Pancreas (tissue), 10 donors: ENCODE measurements around the gene VSTM5. TPM values are rescaled to one million over a fixed set of nuclear protein-coding genes. Genes with fewer than 3 reads are reported as not detected.
A peak's percentile ranks its signal among the peaks of the same experiment; 100 is the strongest.

Experiments
- ATAC-seq, 4 donors: fragments of 200-7000 bp; cut with Tn5 transposase; one replicate each; pipeline versions ENCODE4 v1.8.0 to v1.9.1; 2020; ENCODE audit warnings: mild to moderate bottlenecking in 4 of 4, moderate library complexity in 4 of 4
- DNase-seq, 6 donors: peaks; one replicate each; pipeline ENCODE4 v3.0.0-alpha.2; 2020
- FAIRE-seq: peaks from 2 replicates; lab custom pipeline; 2012; peaks lifted over from hg19 to GRCh38; lab: Jason Lieb, UNC
- H3K27ac ChIP-seq, 4 donors: fragments of 200-600 bp; sonication (generic); 1 replicate in 3 of 4; 2 replicates in 1 of 4; pipeline versions ENCODE4 v1.5.0 to v1.8.0; 2020
- H3K27me3 ChIP-seq, 4 donors: fragments of 200-600 bp; one replicate each; pipeline ENCODE4 v1.8.0; 2021
- H3K36me3 ChIP-seq, 3 donors: fragments of 200-600 bp; sonication (generic) in 1 of 3; one replicate each; pipeline versions ENCODE4 v1.5.0 to v1.8.0; 2020 to 2021
- H3K4me1 ChIP-seq, 3 donors: fragments of 200-600 bp; one replicate each; pipeline ENCODE4 v1.8.0; 2021
- H3K4me3 ChIP-seq, 4 donors: fragments of 200-600 bp; sonication (generic) in 2 of 4; one replicate each; pipeline versions ENCODE4 v1.5.0 to v1.8.0; 2020 to 2021
- H3K9me3 ChIP-seq, 4 donors: fragments of 200-600 bp; one replicate each; pipeline ENCODE4 v1.8.0; 2021
- WGBS, 2 donors: extraction: QIAGEN DNeasy Blood & Tissue Kit; methylation state at CpG; one replicate each; pipeline ENCODE4 v1.1.7; 2013; 5-methylcytosine and 5-hydroxymethylcytosine counted together
- intact Hi-C, 3 donors: fragments of 100-400 bp; cut with DNase I; formaldehyde crosslinking; loops; one replicate each; pipeline versions ENCODE4 v1.11.1 to v1.14.2; 2022
- polyA plus RNA-seq, 2 donors: library from polyadenylated mRNA; stranded (reverse); fragments of 200-250 nt; gene quantifications; one replicate each; pipeline ENCODE4 v1.2.3, GENCODE V29; 2013
- total RNA-seq, 6 donors: library from RNA; stranded (reverse); fragmentation: NEBNext Ultra II Directional in 4 of 6; extraction: Animal tissue kit (Norgen Biotek cat#: 25700) in 4 of 6; gene quantifications; one replicate each; pipeline versions ENCODE4 v1.2.1 to v1.2.4, GENCODE V29; 2021 to 2023
- TF ChIP-seq, protein P1 (sequence below), 4 donors: fragments of 200-600 bp; sonication (generic) in 3 of 4; IDR thresholded peaks; one replicate each; pipeline versions ENCODE4 v1.5.0 to v1.8.0; 2021; ENCODE audit warnings: antibody characterized with exemption in 4 of 4
- donor health status: healthy with polysubstance abuse.
- donor health status: DM: no; HTN: no; CAD: no; lungs with moderate emphysema.
- donor health status: DM: no; HTN: no; CAD: no.
- donor health status: control.
- donor health status: control.
- donor health status: Bipolar disorder and iron deficiency.
- donor health status: DM: yes; HTN: yes; CAD: no.
- donor health status: DM: no; HTN: no; CAD: no.
- donor health status: DM: no; HTN: no; CAD: no.
- donor health status: DM: yes; HTN: yes; CAD: no.

Gene VSTM5
- total and polyA plus RNA-seq, 8 donors = 0.18 to 0.31 (median 0.25) TPM

DNA sequence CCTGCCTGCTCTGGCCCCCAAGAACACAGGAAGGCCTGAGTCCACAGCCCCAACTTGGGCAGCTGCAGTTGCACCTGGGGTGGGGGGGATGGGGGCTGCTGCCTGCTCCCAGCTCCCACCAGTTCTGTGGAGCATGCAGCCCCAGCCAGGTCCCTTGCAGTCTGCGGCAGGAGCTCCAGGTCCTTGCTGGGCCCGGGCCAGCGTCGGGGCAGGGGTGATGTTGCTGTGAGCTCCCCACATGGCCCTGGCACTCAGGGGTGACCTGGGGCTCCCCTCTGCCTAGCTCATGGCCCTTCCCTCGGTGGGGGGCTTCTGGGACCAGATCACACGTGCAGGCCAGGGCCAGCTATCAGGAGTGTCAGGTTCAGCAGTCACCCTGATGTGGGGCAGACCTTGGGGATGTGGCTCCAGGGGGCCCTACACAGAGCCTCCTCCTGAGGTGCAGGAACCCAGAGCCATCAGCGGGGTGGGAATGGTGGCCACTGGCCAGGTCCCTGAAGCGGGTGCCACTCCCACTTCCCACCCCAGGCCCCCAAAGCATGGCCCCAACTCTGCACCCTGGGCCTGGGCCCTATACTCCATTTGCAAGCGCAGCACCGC is 76.7 kb downstream of the VSTM5 start:
- no peak for ATAC-seq
- Histone ChIP-seq H3K27me3 (no peaks in the 10 kb centered on the region), H3K4me1 (no peaks in the 10 kb centered on the region), H3K36me3 (no peaks in the 10 kb centered on the region), H3K27ac (no peak overlapping the region), H3K9me3 (no peaks in the 10 kb centered on the region), H3K4me3 (no peak overlapping the region)
- no peak for FAIRE-seq
- DNase-seq = peak in 1 of 6 donors; percentile 64
- intact Hi-C loops = no loop called here
- 87 to 91% methylated on average over 8 to 10 of the region's 10 CpGs for WGBS, 2 donors
- TF ChIP-seq, protein P1, sequence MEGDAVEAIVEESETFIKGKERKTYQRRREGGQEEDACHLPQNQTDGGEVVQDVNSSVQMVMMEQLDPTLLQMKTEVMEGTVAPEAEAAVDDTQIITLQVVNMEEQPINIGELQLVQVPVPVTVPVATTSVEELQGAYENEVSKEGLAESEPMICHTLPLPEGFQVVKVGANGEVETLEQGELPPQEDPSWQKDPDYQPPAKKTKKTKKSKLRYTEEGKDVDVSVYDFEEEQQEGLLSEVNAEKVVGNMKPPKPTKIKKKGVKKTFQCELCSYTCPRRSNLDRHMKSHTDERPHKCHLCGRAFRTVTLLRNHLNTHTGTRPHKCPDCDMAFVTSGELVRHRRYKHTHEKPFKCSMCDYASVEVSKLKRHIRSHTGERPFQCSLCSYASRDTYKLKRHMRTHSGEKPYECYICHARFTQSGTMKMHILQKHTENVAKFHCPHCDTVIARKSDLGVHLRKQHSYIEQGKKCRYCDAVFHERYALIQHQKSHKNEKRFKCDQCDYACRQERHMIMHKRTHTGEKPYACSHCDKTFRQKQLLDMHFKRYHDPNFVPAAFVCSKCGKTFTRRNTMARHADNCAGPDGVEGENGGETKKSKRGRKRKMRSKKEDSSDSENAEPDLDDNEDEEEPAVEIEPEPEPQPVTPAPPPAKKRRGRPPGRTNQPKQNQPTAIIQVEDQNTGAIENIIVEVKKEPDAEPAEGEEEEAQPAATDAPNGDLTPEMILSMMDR (IDR thresholded peaks at IDR 0.05) = no peak

DNA sequence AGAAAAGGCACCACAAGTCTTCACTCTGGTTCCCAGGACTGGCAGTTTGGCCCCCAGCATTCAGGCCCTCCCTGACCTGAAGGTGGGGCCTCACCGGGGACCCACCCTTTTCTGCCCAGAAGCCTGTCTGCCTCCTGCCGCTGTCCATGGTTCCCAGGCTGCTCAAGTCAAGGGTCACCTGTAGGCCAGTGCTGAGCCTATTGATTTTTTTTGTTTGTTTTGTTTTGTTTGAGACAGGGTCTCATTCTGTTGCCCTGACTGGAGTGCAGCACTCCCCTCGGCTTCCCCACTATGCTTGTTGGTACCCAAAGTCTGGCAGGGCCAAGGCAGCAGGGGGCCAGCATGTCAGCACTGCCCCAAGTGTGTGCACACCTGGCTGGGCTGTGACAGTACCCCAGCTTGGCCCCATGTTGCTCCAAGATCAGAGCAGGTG is 77.4 kb downstream of the VSTM5 start:
- WGBS, 2 donors = 70 to 79% methylated on average over 3 of the region's 3 CpGs
- H3K4me3 ChIP-seq = no peak overlapping the region
- H3K27me3 ChIP-seq = no peaks in the 10 kb centered on the region
- TF ChIP-seq, protein P1 (IDR thresholded peaks at IDR 0.05) = no peak
- intact Hi-C loops = no loop called here
- ATAC-seq (no peak), DNase-seq (no peak), FAIRE-seq (no peak)
- H3K4me1 ChIP-seq = no peaks in the 10 kb centered on the region
- no peaks in the 10 kb centered on the region for H3K36me3 ChIP-seq
- no peaks in the 10 kb centered on the region for H3K9me3 ChIP-seq
- H3K27ac ChIP-seq = no peak overlapping the region

DNA sequence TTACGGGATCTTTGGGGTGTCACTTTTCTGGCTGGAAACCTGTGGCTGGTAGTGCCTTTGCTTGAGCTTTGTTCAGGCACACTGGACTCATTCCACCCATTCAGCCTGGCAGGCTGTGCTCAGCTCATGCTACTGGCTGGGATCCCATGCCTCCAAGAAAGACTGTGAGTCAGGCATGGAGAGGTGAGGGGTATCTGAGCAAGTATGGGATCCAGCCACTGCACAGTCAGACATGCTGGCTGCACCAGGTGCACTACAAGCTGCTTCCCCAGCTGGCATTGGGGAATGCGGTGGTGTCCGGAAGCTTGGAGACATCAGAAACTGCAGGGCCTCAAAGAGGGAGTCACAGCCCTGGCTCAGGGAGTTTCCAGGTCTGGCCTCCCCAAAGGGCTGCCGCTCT is 78.3 kb downstream of the VSTM5 start:
- no peak overlapping the region for H3K4me3 ChIP-seq
- intact Hi-C loops = no loop called here
- H3K27ac ChIP-seq = no peak overlapping the region
- FAIRE-seq = no peak
- H3K27me3 ChIP-seq = no peaks in the 10 kb centered on the region
- no peak for ATAC-seq
- DNase-seq = no peak
- no peaks in the 10 kb centered on the region for H3K36me3 ChIP-seq
- no peaks in the 10 kb centered on the region for H3K9me3 ChIP-seq
- TF ChIP-seq, protein P1 (IDR thresholded peaks at IDR 0.05) = no peak
- WGBS, 2 donors = 99 to 100% methylated on average over 4 of the region's 4 CpGs
- no peaks in the 10 kb centered on the region for H3K4me1 ChIP-seq

DNA sequence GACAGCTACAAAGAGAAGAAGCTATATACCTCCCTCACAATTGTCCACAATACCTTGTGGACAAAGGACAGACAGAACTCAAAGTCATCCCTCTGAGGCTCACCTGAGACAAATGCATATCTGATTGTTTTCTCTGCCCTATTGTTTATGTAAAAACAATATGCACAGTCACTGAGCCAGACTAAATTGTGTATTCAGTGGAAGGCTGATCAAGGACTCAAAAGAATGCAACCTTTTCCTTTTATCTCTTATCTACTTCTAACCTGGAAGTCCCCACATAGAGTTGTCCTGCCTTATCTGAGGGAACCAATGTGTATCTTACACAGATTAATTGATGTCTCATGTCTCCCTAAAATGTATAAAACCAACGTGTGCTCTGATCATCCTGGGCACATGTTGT is 80.3 kb downstream of the VSTM5 start:
- no peak for ATAC-seq
- DNase-seq = no peak
- 17 to 21% methylated on average over 1 of the region's 1 CpG for WGBS, 2 donors
- Histone ChIP-seq H3K36me3 (no peaks in the 10 kb centered on the region), H3K9me3 (no peaks in the 10 kb centered on the region), H3K27me3 (no peaks in the 10 kb centered on the region), H3K4me3 (no peak overlapping the region), H3K27ac (no peak overlapping the region), H3K4me1 (peaks cover 0 to 6% (median 0%) of the 10 kb centered on the region in 3 donors)
- intact Hi-C loops = no loop called here
- TF ChIP-seq, protein P1 (IDR thresholded peaks at IDR 0.05) = no peak
- no peak for FAIRE-seq

Other genes starting within 250 kb of the VSTM5 start
- 1 to 10 TPM; 2.8 to 5.6 (median 4.0) TPM for gene CEP295, start 188.9 kb downstream of the VSTM5 start, total RNA-seq
- 1 to 10 TPM; 5.1 to 6.5 TPM for gene CEP295, start 188.9 kb downstream of the VSTM5 start, polyA plus RNA-seq
- gene TAF1D, start 109.1 kb downstream of the VSTM5 start, total RNA-seq = 100 to 1,000 TPM in 2 of 6 donors, 10 to 100 TPM in 4; 58.4 to 151 (median 85.4) TPM
- gene TAF1D, start 109.1 kb downstream of the VSTM5 start, polyA plus RNA-seq = 100 to 1,000 TPM; 149 to 248 TPM
- gene C11orf54, start 108.9 kb downstream of the VSTM5 start, total RNA-seq = 10 to 100 TPM; 12.5 to 30.9 (median 23.2) TPM
- gene C11orf54, start 108.9 kb downstream of the VSTM5 start, polyA plus RNA-seq = 10 to 100 TPM; 16.1 to 29.7 TPM
- gene MED17, start 66.3 kb downstream of the VSTM5 start, total RNA-seq = 10 to 100 TPM in 5 of 6 donors, 1 to 10 TPM in 1; 8.7 to 17.8 (median 11.6) TPM
- gene MED17, start 66.3 kb downstream of the VSTM5 start, polyA plus RNA-seq = 10 to 100 TPM in 1 of 2 donors, 1 to 10 TPM in 1; 6.6 to 10.1 TPM
- not detected for gene HEPHL1, start 170.7 kb upstream of the VSTM5 start, total RNA-seq
- gene HEPHL1, start 170.7 kb upstream of the VSTM5 start, polyA plus RNA-seq = not detected